Activated naive CD4-positive, alpha-beta T cell treated with anti-CD3 and anti-CD28 coated beads, Interleukin-2, amount 10 ng/mL, durations not matched to agents 7 days and 5 days (primary cell): ENCODE measurements around the gene INPP5A.

ENCODE experiments used
- CTCF ChIA-PET: fragments of 350-600 bp; sonication (Branson Sonifier 250); formaldehyde crosslinking; loops from one replicate; lab custom pipeline; 2021; ENCODE audit warnings: antibody characterized with exemption; lab: Charles Lee
- DNase-seq: peaks from one replicate; pipeline ENCODE4 v3.0.0-alpha.2; 2020
- H3K27ac Mint-ChIP-seq: one replicate; pipeline ENCODE4 v1.8.0; 2021; ENCODE audit warnings: mild to moderate bottlenecking, moderate library complexity, mixed read lengths
- H3K27me3 Mint-ChIP-seq: one replicate; pipeline ENCODE4 v1.8.0; 2021; ENCODE audit warnings: mild to moderate bottlenecking, mixed read lengths
- H3K36me3 Mint-ChIP-seq: one replicate; pipeline ENCODE4 v1.8.0; 2021; ENCODE audit warnings: mixed read lengths
- H3K4me1 Mint-ChIP-seq: one replicate; pipeline ENCODE4 v1.8.0; 2021; ENCODE audit warnings: mixed read lengths
- H3K4me3 Mint-ChIP-seq: one replicate; pipeline ENCODE4 v1.8.0; 2021; ENCODE audit warnings: mild to moderate bottlenecking, moderate library complexity, mixed read lengths
- H3K9me3 Mint-ChIP-seq: one replicate; pipeline ENCODE4 v1.8.0; 2021; ENCODE audit warnings: mixed read lengths

Gene INPP5A

GRCh38 chr10:132510174-132510611 lies 27.4 kb upstream of the INPP5A start:
- CTCF ChIA-PET: no interaction called here
- no peaks in the 10 kb centered on the region for H3K36me3 Mint-ChIP-seq
- peaks cover 11% of the 10 kb centered on the region for H3K27me3 Mint-ChIP-seq
- H3K27ac Mint-ChIP-seq: no peak overlapping the region
- no peak for DNase-seq
- H3K4me3 Mint-ChIP-seq: no peak overlapping the region
- no peaks in the 10 kb centered on the region for H3K9me3 Mint-ChIP-seq
- H3K4me1 Mint-ChIP-seq: no peaks in the 10 kb centered on the region

GRCh38 chr10:132511121-132512051 lies 26.2 kb upstream of the INPP5A start:
- H3K4me1 Mint-ChIP-seq: no peaks in the 10 kb centered on the region
- no peak overlapping the region for H3K27ac Mint-ChIP-seq
- H3K27me3 Mint-ChIP-seq: peaks cover 13% of the 10 kb centered on the region
- CTCF ChIA-PET: no interaction called here
- H3K9me3 Mint-ChIP-seq: no peaks in the 10 kb centered on the region
- DNase-seq: no peak
- no peak overlapping the region for H3K4me3 Mint-ChIP-seq
- no peaks in the 10 kb centered on the region for H3K36me3 Mint-ChIP-seq

GRCh38 chr10:132512052-132512442 lies 25.5 kb upstream of the INPP5A start:
- DNase-seq: no peak
- Mint-ChIP-seq H3K4me3 (no peak overlapping the region), H3K27me3 (peaks cover 13% of the 10 kb centered on the region), H3K36me3 (no peaks in the 10 kb centered on the region), H3K27ac (no peak overlapping the region), H3K9me3 (no peaks in the 10 kb centered on the region), H3K4me1 (no peaks in the 10 kb centered on the region)
- CTCF ChIA-PET: no interaction called here

DNA sequence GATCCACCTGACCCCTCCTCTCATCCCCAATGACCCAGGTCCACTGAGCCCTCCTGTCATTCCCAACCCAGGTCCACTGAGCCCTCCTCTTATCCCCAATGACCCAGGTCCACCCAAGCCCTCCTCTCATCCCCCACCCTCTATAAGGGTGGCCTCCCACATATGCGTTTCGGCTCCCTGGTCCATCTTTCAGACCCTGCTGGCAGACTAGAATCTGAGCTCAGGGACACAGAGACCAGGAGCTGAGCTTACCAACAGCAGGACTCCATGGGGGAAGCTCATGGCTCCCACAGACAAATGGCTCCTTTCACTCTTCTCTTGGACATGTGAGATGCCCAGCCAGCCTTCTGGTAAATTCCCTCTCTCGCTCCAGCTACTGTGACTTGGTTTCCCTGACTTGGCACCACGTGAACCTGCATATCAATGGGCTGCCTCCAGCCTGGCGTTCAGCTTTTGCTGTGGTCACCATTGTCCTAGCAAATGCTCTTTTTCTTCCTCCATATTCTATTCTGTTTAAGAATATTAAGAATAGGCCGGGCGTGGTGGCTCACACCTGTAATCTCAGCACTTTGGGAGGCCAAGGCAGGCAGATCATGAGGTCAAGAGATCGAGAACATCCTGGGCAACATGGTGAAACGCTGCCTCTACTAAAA lies 24.8 kb upstream of the INPP5A start:
- H3K36me3 Mint-ChIP-seq: no peaks in the 10 kb centered on the region
- no peak for DNase-seq
- no peaks in the 10 kb centered on the region for H3K9me3 Mint-ChIP-seq
- CTCF ChIA-PET: no interaction called here
- no peaks in the 10 kb centered on the region for H3K4me1 Mint-ChIP-seq
- H3K27me3 Mint-ChIP-seq: peaks cover 13% of the 10 kb centered on the region
- no peak overlapping the region for H3K27ac Mint-ChIP-seq
- no peak overlapping the region for H3K4me3 Mint-ChIP-seq

DNA sequence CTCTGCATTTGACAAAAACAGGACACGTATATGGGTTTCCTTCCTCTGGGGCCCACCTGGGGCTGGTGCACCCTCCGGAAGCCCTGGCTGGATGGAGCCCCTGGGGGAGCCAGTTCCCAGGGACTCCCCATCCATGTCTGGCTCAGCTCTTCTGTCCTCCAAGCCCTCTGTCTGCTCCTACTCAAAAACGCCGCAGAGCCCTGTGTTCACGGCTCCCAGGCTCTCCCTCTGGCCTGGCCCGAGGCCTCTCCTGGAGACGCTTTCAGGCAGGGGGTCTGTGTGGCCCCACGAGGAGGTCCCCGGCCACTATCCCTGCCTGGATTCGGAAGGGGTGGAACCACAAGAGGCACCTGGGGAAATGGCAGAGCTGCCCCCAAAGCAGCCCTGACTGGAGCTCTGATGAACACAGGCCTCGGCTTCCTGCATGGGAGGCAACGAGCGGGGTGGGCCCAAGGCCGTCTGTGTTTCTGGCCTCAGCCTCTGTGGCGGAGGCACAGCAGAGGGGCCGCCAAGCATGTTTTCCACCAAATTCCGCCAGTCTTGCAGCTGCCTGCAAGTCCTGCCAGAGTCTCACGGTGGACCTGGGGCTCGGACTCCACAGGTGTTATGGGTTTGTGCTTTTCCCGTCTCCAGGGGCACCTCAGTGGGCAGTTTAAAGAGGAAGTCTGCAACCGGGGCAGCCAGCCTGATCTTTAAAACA lies 22.6 kb upstream of the INPP5A start:
- no peaks in the 10 kb centered on the region for H3K4me1 Mint-ChIP-seq
- H3K36me3 Mint-ChIP-seq: no peaks in the 10 kb centered on the region
- H3K27me3 Mint-ChIP-seq: peaks cover 18% of the 10 kb centered on the region
- no peak overlapping the region for H3K27ac Mint-ChIP-seq
- no peak overlapping the region for H3K4me3 Mint-ChIP-seq
- CTCF ChIA-PET: no interaction called here
- no peaks in the 10 kb centered on the region for H3K9me3 Mint-ChIP-seq
- no peak for DNase-seq

DNA sequence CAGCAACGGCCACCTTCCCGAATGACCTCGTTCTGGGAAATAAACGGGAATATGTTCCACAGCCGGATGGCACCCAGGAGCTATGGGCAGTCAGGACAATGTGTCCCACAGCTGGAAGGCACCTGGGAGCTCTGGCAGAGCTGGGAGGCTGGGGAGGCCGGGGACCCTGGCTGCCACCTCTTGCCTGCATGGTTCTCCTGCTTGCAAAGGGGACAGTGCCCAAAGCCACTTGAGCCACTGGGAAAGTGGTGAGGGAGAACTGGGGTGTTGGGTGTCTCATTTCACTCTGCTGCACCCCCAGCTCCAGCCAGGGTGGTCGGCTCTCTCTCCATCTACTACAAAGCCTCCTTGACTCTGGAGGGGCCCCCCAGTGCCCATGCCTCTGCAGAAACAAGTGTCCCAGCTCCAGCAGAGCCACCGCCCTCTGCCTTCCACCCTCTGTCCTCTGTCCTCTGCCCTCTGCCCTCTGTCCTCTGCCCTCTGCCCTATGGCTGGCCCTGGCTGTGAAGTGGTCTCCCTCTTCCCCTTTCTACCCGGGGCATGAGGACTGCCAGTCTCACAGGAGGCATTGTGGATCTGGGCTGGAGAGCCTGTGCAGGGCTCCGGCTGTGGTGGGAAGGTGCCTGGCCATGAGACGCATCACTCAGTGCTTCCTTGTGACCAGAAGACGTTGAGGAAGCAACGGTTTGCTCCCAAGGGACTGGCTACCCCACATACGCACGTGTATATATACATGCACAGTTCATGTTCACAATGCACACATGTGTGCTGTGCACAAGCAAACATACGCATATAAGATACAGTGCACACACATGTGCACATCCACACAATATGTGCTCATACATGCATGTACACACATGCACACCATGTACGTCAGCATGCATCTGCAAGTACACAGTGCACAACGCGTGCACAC lies 21.5 kb upstream of the INPP5A start:
- H3K36me3 Mint-ChIP-seq: no peaks in the 10 kb centered on the region
- no peak overlapping the region for H3K4me3 Mint-ChIP-seq
- H3K9me3 Mint-ChIP-seq: no peaks in the 10 kb centered on the region
- no peaks in the 10 kb centered on the region for H3K4me1 Mint-ChIP-seq
- H3K27ac Mint-ChIP-seq: no peak overlapping the region
- peaks cover 18% of the 10 kb centered on the region for H3K27me3 Mint-ChIP-seq
- no peak for DNase-seq
- CTCF ChIA-PET: no interaction called here

DNA sequence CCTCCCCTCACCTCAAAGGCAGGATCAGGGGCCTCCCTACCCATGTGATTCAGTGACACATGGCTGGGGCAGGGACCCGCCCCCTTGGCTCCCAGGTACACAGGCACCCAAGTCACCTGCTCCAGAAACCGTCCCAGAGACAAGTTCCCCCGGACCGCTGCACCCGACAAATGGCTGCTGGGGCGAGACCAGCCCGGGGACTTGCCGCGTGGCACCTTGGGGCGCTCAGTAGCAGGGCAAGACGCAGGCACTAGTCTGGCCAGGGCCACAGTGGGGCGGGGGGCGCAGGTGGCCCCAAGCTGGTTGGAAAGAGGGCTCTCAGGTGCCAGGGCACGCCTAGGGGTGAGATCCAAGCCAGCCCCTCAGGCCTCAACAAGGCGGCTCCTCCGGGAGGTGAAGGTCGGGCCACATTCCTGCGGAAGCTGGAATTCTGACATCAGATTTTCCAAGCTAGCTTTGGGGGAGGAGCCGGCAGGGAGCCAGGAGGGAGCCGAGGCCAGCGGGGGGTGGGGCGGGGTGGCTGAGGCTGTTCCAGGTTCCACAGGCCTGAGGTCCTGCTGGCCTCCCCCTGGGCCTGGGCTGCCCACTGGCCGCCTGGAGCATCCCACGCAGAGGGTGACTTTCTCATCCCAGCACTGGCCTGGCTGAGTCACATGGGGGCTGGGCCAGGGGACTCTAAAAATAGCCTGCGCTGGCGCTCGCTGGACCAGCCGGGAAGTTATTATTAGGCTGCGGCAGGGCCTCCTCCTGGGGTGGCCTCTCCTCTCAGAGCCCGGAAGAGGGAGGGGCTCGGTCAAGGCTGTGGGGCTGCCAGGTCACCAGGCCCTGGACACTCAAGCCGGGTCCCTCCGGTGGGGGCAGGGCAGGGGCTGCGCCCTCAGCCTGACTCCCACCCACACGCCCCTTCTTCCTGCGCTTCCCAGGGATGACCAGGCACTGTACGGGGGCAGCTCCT lies 20.5 kb upstream of the INPP5A start:
- CTCF ChIA-PET: no interaction called here
- no peak overlapping the region for H3K4me3 Mint-ChIP-seq
- H3K36me3 Mint-ChIP-seq: no peaks in the 10 kb centered on the region
- H3K4me1 Mint-ChIP-seq: no peaks in the 10 kb centered on the region
- no peaks in the 10 kb centered on the region for H3K9me3 Mint-ChIP-seq
- peaks cover 21% of the 10 kb centered on the region for H3K27me3 Mint-ChIP-seq
- H3K27ac Mint-ChIP-seq: no peak overlapping the region
- DNase-seq: no peak

GRCh38 chr10:132517951-132518521 lies 19.6 kb upstream of the INPP5A start:
- CTCF ChIA-PET: no interaction called here
- no peak overlapping the region for H3K27ac Mint-ChIP-seq
- DNase-seq: no peak

GRCh38 chr10:132518572-132519381 lies 18.8 kb upstream of the INPP5A start:
- no peak overlapping the region for H3K4me3 Mint-ChIP-seq
- no peaks in the 10 kb centered on the region for H3K36me3 Mint-ChIP-seq
- no peak for DNase-seq
- no peaks in the 10 kb centered on the region for H3K4me1 Mint-ChIP-seq
- H3K9me3 Mint-ChIP-seq: no peaks in the 10 kb centered on the region
- CTCF ChIA-PET: no interaction called here
- no peak overlapping the region for H3K27ac Mint-ChIP-seq
- peaks cover 15% of the 10 kb centered on the region for H3K27me3 Mint-ChIP-seq

More at GRCh38 chr10:132517951-132518521, 19.6 kb upstream of the INPP5A start:
- peaks cover 14% of the 10 kb centered on the region for H3K27me3 Mint-ChIP-seq
- H3K4me3 Mint-ChIP-seq: no peak overlapping the region
- no peaks in the 10 kb centered on the region for H3K4me1 Mint-ChIP-seq
- no peaks in the 10 kb centered on the region for H3K36me3 Mint-ChIP-seq
- no peaks in the 10 kb centered on the region for H3K9me3 Mint-ChIP-seq

GRCh38 chr10:132519382-132520176 lies 18.0 kb upstream of the INPP5A start:
- CTCF ChIA-PET: no interaction called here
- no peak overlapping the region for H3K27ac Mint-ChIP-seq
- no peaks in the 10 kb centered on the region for H3K36me3 Mint-ChIP-seq
- H3K4me3 Mint-ChIP-seq: no peak overlapping the region
- peaks cover 23% of the 10 kb centered on the region for H3K27me3 Mint-ChIP-seq
- no peaks in the 10 kb centered on the region for H3K4me1 Mint-ChIP-seq
- no peak for DNase-seq
- H3K9me3 Mint-ChIP-seq: no peaks in the 10 kb centered on the region

DNA sequence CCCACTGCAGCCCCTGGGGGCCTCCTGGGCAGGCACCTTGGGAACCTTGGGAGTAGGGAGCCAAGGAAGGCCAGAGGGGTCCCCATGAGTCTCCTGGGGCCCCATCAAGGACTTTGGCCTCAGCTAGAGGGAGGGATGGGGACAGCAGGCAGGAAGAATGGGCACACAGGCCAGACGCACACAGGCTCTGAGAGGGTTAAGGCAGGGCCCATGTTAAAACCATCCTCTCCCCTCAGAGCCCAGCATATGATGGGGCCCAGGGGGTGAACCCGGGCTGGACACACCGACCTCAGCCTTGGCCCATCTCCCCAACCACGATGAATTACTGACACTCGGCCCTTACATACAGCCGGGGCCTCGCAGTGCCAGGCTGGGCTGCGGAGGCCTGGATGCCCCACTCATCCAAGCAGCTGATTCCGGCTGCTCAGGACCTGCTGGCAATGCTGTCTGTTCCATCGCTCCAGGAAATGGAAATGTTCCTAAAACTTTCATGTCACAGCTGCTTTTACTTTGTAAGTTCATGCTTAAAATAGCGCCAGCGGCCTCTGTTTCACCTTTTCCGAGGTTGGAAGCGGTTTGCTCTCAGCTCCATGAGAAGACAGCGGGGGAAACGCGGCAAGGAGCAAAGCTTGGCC lies 17.3 kb upstream of the INPP5A start:
- CTCF ChIA-PET: no interaction called here
- DNase-seq: no peak
- no peaks in the 10 kb centered on the region for H3K4me1 Mint-ChIP-seq
- H3K9me3 Mint-ChIP-seq: no peaks in the 10 kb centered on the region
- H3K27ac Mint-ChIP-seq: no peak overlapping the region
- no peaks in the 10 kb centered on the region for H3K36me3 Mint-ChIP-seq
- H3K27me3 Mint-ChIP-seq: peaks cover 26% of the 10 kb centered on the region
- H3K4me3 Mint-ChIP-seq: no peak overlapping the region
